Caco-2 (cell line): ENCODE measurements around the gene TIMM22. TPM values are rescaled to one million over a fixed set of nuclear protein-coding genes. Genes with fewer than 3 reads are reported as not detected.
A peak's percentile ranks its signal among the peaks of the same experiment; 100 is the strongest.

Experiments used
- BruUV-seq: library from RNA; stranded (reverse); fragments of 400-500 nt; replicated peaks from 2 replicates; lab custom pipeline; 2021; lab: Mats Ljungman, UMichigan
- CTCF ChIA-PET: fragments of 300-600 bp; sonication (Branson Sonifier 250); formaldehyde crosslinking; loops from one replicate; lab custom pipeline; 2022; ENCODE audit warnings: antibody characterized with exemption; lab: Charles Lee
- POLR2A ChIA-PET: fragments of 300-600 bp; sonication (Branson Sonifier 250); formaldehyde crosslinking; loops from one replicate; lab custom pipeline; 2022; ENCODE audit warnings: antibody characterized with exemption; lab: Charles Lee
- DNase-seq, 2 experiments: peaks; one replicate each; pipeline versions ENCODE4 v3.0.0 to v3.0.0-alpha.2; 2020 to 2022
- H3K27me3 ChIP-seq: replicated peaks from 2 replicates; pipeline ENCODE4 v1.6.0; 2011; ENCODE audit warnings: low read length; ENCODE audit not compliant: control insufficient read depth, insufficient read depth
- H3K36me3 ChIP-seq: 2 replicates; pipeline ENCODE4 v1.5.1; 2011; ENCODE audit warnings: low read length; ENCODE audit not compliant: control insufficient read depth, insufficient read depth
- H3K4me1 ChIP-seq: fragments of 250-450 bp; sonication (Bioruptor Pico); 2 replicates; pipeline ENCODE4 v1.5.1; 2020; ENCODE audit warnings: mild to moderate bottlenecking
- H3K4me3 ChIP-seq: 2 replicates; pipeline ENCODE4 v1.5.1; 2011; ENCODE audit warnings: low read depth, mild to moderate bottlenecking, control low read depth, low read length
- H3K9me3 ChIP-seq: fragments of 250-450 bp; sonication (Bioruptor Pico); 2 replicates; pipeline ENCODE4 v1.5.1; 2020; ENCODE audit warnings: mild to moderate bottlenecking, moderate library complexity
- H3K27ac Mint-ChIP-seq: one replicate; pipeline ENCODE4 v1.8.0; 2022; ENCODE audit warnings: mixed read lengths; ENCODE audit not compliant: unreplicated experiment
- H3K27me3 Mint-ChIP-seq: one replicate; pipeline ENCODE4 v1.8.0; 2022; ENCODE audit warnings: mixed read lengths; ENCODE audit not compliant: insufficient read depth, unreplicated experiment
- H3K36me3 Mint-ChIP-seq: one replicate; pipeline ENCODE4 v1.8.0; 2022; ENCODE audit warnings: mild to moderate bottlenecking, mixed read lengths; ENCODE audit not compliant: insufficient read depth, unreplicated experiment
- H3K4me1 Mint-ChIP-seq: one replicate; pipeline ENCODE4 v1.8.0; 2022; ENCODE audit warnings: low read depth, mixed read lengths; ENCODE audit not compliant: unreplicated experiment
- H3K4me3 Mint-ChIP-seq: one replicate; pipeline ENCODE4 v1.8.0; 2022; ENCODE audit warnings: mild to moderate bottlenecking, moderate library complexity, mixed read lengths; ENCODE audit not compliant: unreplicated experiment
- H3K9me3 Mint-ChIP-seq: one replicate; pipeline ENCODE4 v1.8.0; 2022; ENCODE audit warnings: mixed read lengths; ENCODE audit not compliant: unreplicated experiment
- intact Hi-C: fragments of 100-400 bp; cut with micrococcal nuclease; formaldehyde crosslinking; loops from one replicate; pipeline ENCODE4 v1.10.0; 2022; ENCODE audit not compliant: unreplicated experiment
- total RNA-seq: library from RNA; stranded (reverse); gene quantifications from 2 replicates; pipeline ENCODE4 v1.2.3, GENCODE V29; 2022
- TF ChIP-seq, protein P1 (sequence below), 2 experiments: fragments of 200-600 bp in 1 of 2; IDR thresholded peaks; 1 replicate in 1 of 2; 2 replicates in 1 of 2; pipeline versions ENCODE4 v1.5.1 to v1.8.0; 2011 to 2022; ENCODE audit warnings: antibody characterized with exemption in 1 of 2, control low read depth in 1 of 2, inconsistent platforms in 1 of 2, low read depth in 1 of 2, low read length in 1 of 2, mild to moderate bottlenecking in 1 of 2, moderate library complexity in 1 of 2; ENCODE audit not compliant: insufficient read depth in 1 of 2, severe bottlenecking in 1 of 2, unreplicated experiment in 1 of 2

TIMM22 gene
- total RNA-seq, 1 experiment from 2014 or later = 20.6 TPM

DNA sequence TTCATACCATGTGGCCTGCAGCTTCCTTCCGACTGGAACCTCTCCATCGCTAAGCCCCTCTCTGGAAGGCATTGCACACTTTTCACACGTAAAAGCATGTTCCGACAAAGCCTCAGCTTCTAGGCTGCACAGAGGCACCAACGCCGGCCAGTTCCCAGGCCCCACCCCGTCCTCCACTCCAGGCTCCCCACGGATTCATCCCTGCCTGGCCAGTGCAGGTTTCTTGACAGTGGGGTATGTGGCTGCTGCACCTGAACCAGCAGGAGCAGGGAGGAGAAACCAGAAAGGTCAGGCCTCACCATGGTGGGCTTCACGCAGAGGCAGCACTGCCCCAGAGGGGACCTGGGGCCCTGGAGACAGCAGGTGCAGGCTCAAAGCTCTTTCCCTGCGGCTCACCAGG is 14.2 kb downstream of the TIMM22 start:
- DNase-seq = no peak
- CTCF ChIA-PET = interaction anchor here (1.7 kb wide), 1 partner anchor 45 kb away, joined by 6 read pairs; no protein-coding TSS in a partner anchor
- no peaks in the 10 kb centered on the region for H3K9me3 Mint-ChIP-seq
- TF ChIP-seq, protein P1, sequence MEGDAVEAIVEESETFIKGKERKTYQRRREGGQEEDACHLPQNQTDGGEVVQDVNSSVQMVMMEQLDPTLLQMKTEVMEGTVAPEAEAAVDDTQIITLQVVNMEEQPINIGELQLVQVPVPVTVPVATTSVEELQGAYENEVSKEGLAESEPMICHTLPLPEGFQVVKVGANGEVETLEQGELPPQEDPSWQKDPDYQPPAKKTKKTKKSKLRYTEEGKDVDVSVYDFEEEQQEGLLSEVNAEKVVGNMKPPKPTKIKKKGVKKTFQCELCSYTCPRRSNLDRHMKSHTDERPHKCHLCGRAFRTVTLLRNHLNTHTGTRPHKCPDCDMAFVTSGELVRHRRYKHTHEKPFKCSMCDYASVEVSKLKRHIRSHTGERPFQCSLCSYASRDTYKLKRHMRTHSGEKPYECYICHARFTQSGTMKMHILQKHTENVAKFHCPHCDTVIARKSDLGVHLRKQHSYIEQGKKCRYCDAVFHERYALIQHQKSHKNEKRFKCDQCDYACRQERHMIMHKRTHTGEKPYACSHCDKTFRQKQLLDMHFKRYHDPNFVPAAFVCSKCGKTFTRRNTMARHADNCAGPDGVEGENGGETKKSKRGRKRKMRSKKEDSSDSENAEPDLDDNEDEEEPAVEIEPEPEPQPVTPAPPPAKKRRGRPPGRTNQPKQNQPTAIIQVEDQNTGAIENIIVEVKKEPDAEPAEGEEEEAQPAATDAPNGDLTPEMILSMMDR (IDR thresholded peaks at IDR 0.05; ENCODE audit: insufficient read depth in 1 of 2, low read depth in 1 of 2, low read length in 1 of 2, severe bottlenecking in 1 of 2, unreplicated experiment in 1 of 2) = no peak
- H3K27me3 ChIP-seq = no peaks in the 10 kb centered on the region
- peaks cover 4% of the 10 kb centered on the region for H3K4me1 ChIP-seq
- peaks cover 1% of the 10 kb centered on the region; the same call in 1 of the 2 replicates for H3K36me3 ChIP-seq
- no peaks in the 10 kb centered on the region for H3K9me3 ChIP-seq
- intact Hi-C loops = no loop called here
- BruUV-seq = no TSS peak
- POLR2A ChIA-PET = no interaction called here
- no peaks in the 10 kb centered on the region for H3K27me3 Mint-ChIP-seq
- peaks cover 16% of the 10 kb centered on the region for H3K36me3 Mint-ChIP-seq
- H3K4me3 ChIP-seq = no peak overlapping the region
- H3K27ac Mint-ChIP-seq = peak overlapping the region; percentile 29
- no peak overlapping the region for H3K4me3 Mint-ChIP-seq
- H3K4me1 Mint-ChIP-seq = no peaks in the 10 kb centered on the region

DNA sequence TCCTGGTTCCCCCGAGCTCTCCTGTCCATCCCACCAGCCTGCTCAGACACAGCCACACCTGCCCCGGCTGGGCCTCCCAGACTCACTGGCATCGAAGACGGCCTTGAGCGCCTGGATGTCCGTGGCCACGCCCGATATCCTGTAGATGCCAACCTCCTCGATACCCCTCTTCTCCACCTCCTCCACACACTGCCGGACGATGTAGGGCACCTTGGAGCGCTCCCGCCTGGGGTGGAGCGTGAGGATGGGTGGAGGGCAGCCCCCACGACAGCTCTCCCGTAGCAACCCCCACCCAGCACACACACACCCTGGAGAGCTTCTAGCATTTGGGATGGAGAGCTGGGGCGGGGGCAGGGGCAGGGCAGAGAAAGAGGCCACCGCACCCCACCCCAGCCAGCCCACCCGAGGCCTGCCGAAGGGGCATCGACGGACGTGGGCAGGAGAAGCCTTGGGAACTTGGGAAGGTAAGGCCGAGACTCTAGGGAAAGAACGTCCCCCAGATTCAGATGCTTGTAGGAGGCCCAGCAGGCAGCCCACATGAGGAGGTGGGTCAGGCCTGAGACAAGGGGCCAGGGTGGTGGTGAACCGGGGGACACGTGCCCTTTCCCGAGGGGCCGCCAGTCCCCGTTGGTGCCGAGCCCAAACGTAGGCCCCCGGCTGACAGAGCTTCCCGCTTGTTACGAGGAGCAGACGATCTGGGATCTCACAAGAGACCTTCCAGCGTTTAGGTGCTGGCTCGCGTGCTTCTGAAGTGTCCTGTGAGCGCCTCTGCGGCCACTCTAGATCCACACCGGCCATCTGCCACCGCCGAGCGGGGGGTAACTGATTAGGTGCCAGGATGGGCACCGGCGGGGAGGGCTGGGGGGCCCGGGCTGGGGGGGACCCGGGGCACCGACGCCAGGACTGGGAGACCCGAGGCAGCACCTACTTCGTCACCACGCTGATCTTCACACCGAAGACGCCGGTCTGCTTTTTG is 15.1 kb downstream of the TIMM22 start:
- TF ChIP-seq, protein P1 (IDR thresholded peaks at IDR 0.05; ENCODE audit: insufficient read depth in 1 of 2, low read depth in 1 of 2, low read length in 1 of 2, severe bottlenecking in 1 of 2, unreplicated experiment in 1 of 2) = no peak
- Mint-ChIP-seq H3K27ac (peak overlapping the region; percentile 29), H3K27me3 (no peaks in the 10 kb centered on the region), H3K36me3 (peaks cover 19% of the 10 kb centered on the region), H3K4me3 (no peak overlapping the region), H3K9me3 (no peaks in the 10 kb centered on the region), H3K4me1 (no peaks in the 10 kb centered on the region)
- H3K4me3 ChIP-seq = no peak overlapping the region
- POLR2A ChIA-PET = no interaction called here
- no peaks in the 10 kb centered on the region for H3K9me3 ChIP-seq
- CTCF ChIA-PET = interaction anchor here (1.7 kb wide), 1 partner anchor 44 kb away, joined by 6 read pairs; no protein-coding TSS in a partner anchor
- H3K27me3 ChIP-seq = no peaks in the 10 kb centered on the region
- no peaks in the 10 kb centered on the region for H3K4me1 ChIP-seq
- BruUV-seq = no TSS peak
- DNase-seq = no peak
- intact Hi-C loops = no loop called here
- H3K36me3 ChIP-seq = peaks cover 1% of the 10 kb centered on the region; the same call in 1 of the 2 replicates

DNA sequence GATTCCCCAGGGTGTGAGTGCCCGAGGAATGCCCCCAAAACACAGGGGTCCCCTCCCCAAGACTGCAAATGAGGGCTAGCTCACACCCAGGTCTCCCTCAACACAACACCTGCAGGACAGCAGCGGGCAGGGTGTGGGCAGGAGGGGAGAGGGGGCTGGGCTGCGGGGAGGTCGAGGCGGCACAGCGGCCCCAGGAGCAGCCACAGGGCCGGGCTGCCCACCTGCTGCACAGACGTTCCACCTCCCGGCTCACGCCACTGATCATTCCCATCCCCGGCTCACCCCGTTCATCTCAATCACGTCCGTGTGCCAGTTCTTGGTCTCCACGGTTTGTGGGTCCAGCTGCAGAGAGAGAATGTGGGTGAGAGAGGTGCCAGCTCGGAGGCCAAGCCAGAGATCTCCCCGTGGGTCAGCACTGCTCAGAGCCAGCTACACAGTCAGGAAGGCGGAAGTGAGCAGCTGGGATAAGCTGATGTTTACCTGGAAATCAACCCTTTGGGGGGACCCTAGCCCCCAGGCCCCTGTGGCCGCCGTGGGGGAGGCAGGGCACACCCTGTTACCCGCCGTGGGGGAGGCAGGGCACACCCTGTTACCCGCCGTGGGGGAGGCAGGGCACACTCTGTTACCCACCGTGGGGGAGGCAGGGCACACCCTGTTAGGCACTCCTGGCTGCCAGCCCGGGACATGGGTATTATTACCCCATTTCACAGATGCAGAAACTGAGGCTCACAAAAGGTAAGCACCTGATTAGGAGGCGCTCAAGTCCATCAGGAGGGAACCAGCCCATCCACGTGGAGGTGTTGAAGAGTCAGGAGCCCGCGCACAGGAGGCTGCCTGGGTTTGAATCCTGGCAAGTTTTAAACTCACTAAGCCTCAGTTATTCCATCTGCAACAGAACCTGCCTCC is 16.1 kb downstream of the TIMM22 start:
- no peaks in the 10 kb centered on the region for H3K4me1 ChIP-seq
- no peaks in the 10 kb centered on the region for H3K27me3 ChIP-seq
- DNase-seq = no peak
- Mint-ChIP-seq H3K36me3 (peaks cover 15% of the 10 kb centered on the region), H3K4me1 (no peaks in the 10 kb centered on the region), H3K9me3 (no peaks in the 10 kb centered on the region), H3K27me3 (no peaks in the 10 kb centered on the region), H3K4me3 (no peak overlapping the region), H3K27ac (no peak overlapping the region)
- TF ChIP-seq, protein P1 (IDR thresholded peaks at IDR 0.05; ENCODE audit: insufficient read depth in 1 of 2, low read depth in 1 of 2, low read length in 1 of 2, severe bottlenecking in 1 of 2, unreplicated experiment in 1 of 2) = no peak
- intact Hi-C loops = no loop called here
- no peak overlapping the region for H3K4me3 ChIP-seq
- H3K36me3 ChIP-seq = peaks cover 1% of the 10 kb centered on the region; the same call in 1 of the 2 replicates
- H3K9me3 ChIP-seq = no peaks in the 10 kb centered on the region
- CTCF ChIA-PET = no interaction called here
- POLR2A ChIA-PET = no interaction called here
- no TSS peak for BruUV-seq
